Liver (tissue), 9 donors: ENCODE measurements around the gene EXOC4. TPM values are rescaled to one million over a fixed set of nuclear protein-coding genes. Genes with fewer than 3 reads are reported as not detected.

Experiments used
- DNase-seq: peaks from one replicate; pipeline ENCODE4 v3.0.0-alpha.2; 2017; ENCODE audit warnings: low spot score
- H3K27ac ChIP-seq, 2 donors: one replicate each; pipeline ENCODE4 v1.7.0; 2013; ENCODE audit warnings: inconsistent platforms in 2 of 2, low read length in 2 of 2, control low read depth in 1 of 2, low read depth in 1 of 2, mild to moderate bottlenecking in 1 of 2
- H3K27me3 ChIP-seq, 4 donors: one replicate each; pipeline versions ENCODE4 v1.6.1 to v1.7.0; 2013; ENCODE audit warnings: low read length in 3 of 4, inconsistent platforms in 1 of 4, mild to moderate bottlenecking in 1 of 4, moderate library complexity in 1 of 4; ENCODE audit not compliant: control insufficient read depth in 4 of 4, insufficient read depth in 4 of 4
- H3K36me3 ChIP-seq, 4 donors: one replicate each; pipeline versions ENCODE4 v1.6.1 to v1.7.0; 2013; ENCODE audit warnings: low read length in 3 of 4, mild to moderate bottlenecking in 3 of 4, low read depth in 1 of 4, moderate library complexity in 1 of 4; ENCODE audit not compliant: control insufficient read depth in 4 of 4, insufficient read depth in 3 of 4
- H3K4me1 ChIP-seq, 4 donors: one replicate each; pipeline versions ENCODE4 v1.6.1 to v1.7.0; 2013; ENCODE audit warnings: low read length in 3 of 4, mild to moderate bottlenecking in 3 of 4, moderate library complexity in 1 of 4; ENCODE audit not compliant: control insufficient read depth in 4 of 4, insufficient read depth in 4 of 4
- H3K4me3 ChIP-seq, 3 donors: one replicate each; pipeline versions ENCODE4 v1.6.1 to v1.7.0; 2013; ENCODE audit warnings: low read length in 3 of 3, control low read depth in 1 of 3, low read depth in 1 of 3, mild to moderate bottlenecking in 1 of 3
- H3K9ac ChIP-seq, 2 donors: one replicate each; pipeline ENCODE4 v1.7.0; 2013; ENCODE audit warnings: low read length in 2 of 2, mild to moderate bottlenecking in 2 of 2, moderate library complexity in 2 of 2, control low read depth in 1 of 2, low read depth in 1 of 2
- H3K9me3 ChIP-seq, 4 donors: one replicate each; pipeline versions ENCODE4 v1.6.1 to v1.7.0; 2013; ENCODE audit warnings: low read length in 3 of 4; ENCODE audit not compliant: control insufficient read depth in 4 of 4
- EGR1 ChIP-seq, 2 donors: IDR thresholded peaks; 2 replicates each; pipeline ENCODE4 v1.6.1; 2016 to 2018; ENCODE audit warnings: antibody characterized with exemption in 2 of 2, low read depth in 2 of 2
- FOXA2 ChIP-seq: IDR thresholded peaks from 2 replicates; pipeline ENCODE4 v1.6.1; 2016; ENCODE audit warnings: antibody characterized with exemption
- GABPA ChIP-seq, 2 donors: IDR thresholded peaks in 1 of 2; conservative IDR thresholded peaks in 1 of 2; 2 replicates each; pipeline ENCODE4 v1.6.1; 2016; ENCODE audit warnings: antibody characterized with exemption in 2 of 2, mild to moderate bottlenecking in 1 of 2, moderate library complexity in 1 of 2
- HNF4A ChIP-seq, 2 donors: conservative IDR thresholded peaks; 2 replicates each; pipeline ENCODE4 v1.6.1; 2016; ENCODE audit warnings: antibody characterized with exemption in 2 of 2, mild to moderate bottlenecking in 2 of 2
- NR2F2 ChIP-seq: IDR thresholded peaks from 2 replicates; pipeline ENCODE4 v1.6.1; 2016; ENCODE audit warnings: antibody characterized with exemption
- RAD21 ChIP-seq, 2 donors: IDR thresholded peaks; 2 replicates each; pipeline ENCODE4 v1.6.1; 2016; ENCODE audit warnings: antibody characterized with exemption in 2 of 2, mild to moderate bottlenecking in 2 of 2
- REST ChIP-seq: IDR thresholded peaks from 2 replicates; pipeline ENCODE4 v1.6.1; 2016; ENCODE audit warnings: antibody characterized with exemption, mild to moderate bottlenecking
- RXRA ChIP-seq, 2 donors: IDR thresholded peaks; 2 replicates each; pipeline ENCODE4 v1.6.1; 2017 to 2018; ENCODE audit warnings: antibody characterized with exemption in 2 of 2, mild to moderate bottlenecking in 1 of 2
- SP1 ChIP-seq: IDR thresholded peaks from 2 replicates; pipeline ENCODE4 v1.6.1; 2018; ENCODE audit warnings: antibody characterized with exemption, mild to moderate bottlenecking
- TAF1 ChIP-seq: conservative IDR thresholded peaks from 2 replicates; pipeline ENCODE4 v1.6.1; 2016; ENCODE audit warnings: antibody characterized with exemption, mild to moderate bottlenecking
- WGBS: extraction: QIAGEN DNeasy Blood & Tissue Kit; methylation state at CpG from one replicate; pipeline ENCODE4 v1.1.7; 2013; 5-methylcytosine and 5-hydroxymethylcytosine counted together
- polyA plus RNA-seq, 2 donors: library from polyadenylated mRNA; stranded (reverse) in 1 of 2; unstranded in 1 of 2; fragments of 200-250 nt in 1 of 2; fragments of >200 nt in 1 of 2; fragmentation: Nextera tagmentation in 1 of 2; extraction: Ambion mirVana in 1 of 2; gene quantifications; one replicate each; pipeline versions ENCODE4 v1.2.1 to v1.2.3, GENCODE V29; 2013 to 2015
- total RNA-seq, 2 donors: library from RNA; depleted of rRNA; stranded (reverse); fragments of >200 nt; gene quantifications; one replicate each; pipeline ENCODE4 v1.2.3, GENCODE V29; 2014
- TF ChIP-seq, protein P1 (sequence below): IDR thresholded peaks from 2 replicates; pipeline ENCODE4 v1.6.1; 2016; ENCODE audit warnings: antibody characterized with exemption
- donor health status: healthy.
- donor health status: healthy.
- donor health status: healthy.
- donor health status: healthy.
- donor health status: healthy.

Gene EXOC4
- total and polyA plus RNA-seq, 4 donors: 9.5 to 55.9 (median 23.6) TPM

GRCh38 chr7:133940368-133940767 lies 687.5 kb downstream of the EXOC4 start:
- no peak for DNase-seq
- peaks cover 0 to 8% (median 7%) of the 10 kb centered on the region in 4 donors for H3K36me3 ChIP-seq
- no peak overlapping the region for H3K9ac ChIP-seq
- no peak overlapping the region for H3K27ac ChIP-seq
- no peak overlapping the region for H3K4me3 ChIP-seq
- TF ChIP-seq NR2F2 (no peak), TAF1 (no peak), FOXA2 (no peak), REST (no peak), GABPA (IDR thresholded peaks at IDR 0.05 in 1 of 2, conservative IDR thresholded peaks at IDR 0.05 in 1 of 2) (no peak), HNF4A (conservative IDR thresholded peaks at IDR 0.05) (no peak)
- H3K27me3 ChIP-seq: no peaks in the 10 kb centered on the region
- 96% methylated on average over 1 of the region's 1 CpG for WGBS
- no peaks in the 10 kb centered on the region for H3K9me3 ChIP-seq
- no peaks in the 10 kb centered on the region for H3K4me1 ChIP-seq

- H3K4me1 ChIP-seq: no peaks in the 10 kb centered on the region
- peaks cover 0 to 8% (median 7%) of the 10 kb centered on the region in 4 donors for H3K36me3 ChIP-seq
- H3K4me3 ChIP-seq: no peak overlapping the region
- TF ChIP-seq RAD21 (IDR thresholded peaks at IDR 0.05) (no peak), TAF1 (no peak), SP1 (no peak), RXRA (IDR thresholded peaks at IDR 0.05) (no peak), GABPA (IDR thresholded peaks at IDR 0.05 in 1 of 2, conservative IDR thresholded peaks at IDR 0.05 in 1 of 2) (no peak)
- H3K9ac ChIP-seq: no peak overlapping the region
- no peaks in the 10 kb centered on the region for H3K9me3 ChIP-seq
- WGBS: 92% methylated on average over 2 of the region's 2 CpGs
- no peak for DNase-seq
- no peaks in the 10 kb centered on the region for H3K27me3 ChIP-seq
- no peak overlapping the region for H3K27ac ChIP-seq
These were observed 688.6 kb downstream of the EXOC4 start for GRCh38 chr7:133941496-133941895.

GRCh38 chr7:133945497-133945896 lies 692.6 kb downstream of the EXOC4 start:
- WGBS: 76% methylated on average over 5 of the region's 5 CpGs
- peaks cover 0 to 4% (median 0%) of the 10 kb centered on the region in 4 donors for H3K36me3 ChIP-seq
- DNase-seq: no peak
- no peaks in the 10 kb centered on the region for H3K27me3 ChIP-seq
- no peak overlapping the region for H3K4me3 ChIP-seq
- no peak overlapping the region for H3K9ac ChIP-seq
- H3K9me3 ChIP-seq: no peaks in the 10 kb centered on the region
- TF ChIP-seq EGR1 (IDR thresholded peaks at IDR 0.05; ENCODE audit: low read depth in 2 of 2) (no peak), FOXA2 (no peak), REST (no peak)
- TF ChIP-seq, protein P1, sequence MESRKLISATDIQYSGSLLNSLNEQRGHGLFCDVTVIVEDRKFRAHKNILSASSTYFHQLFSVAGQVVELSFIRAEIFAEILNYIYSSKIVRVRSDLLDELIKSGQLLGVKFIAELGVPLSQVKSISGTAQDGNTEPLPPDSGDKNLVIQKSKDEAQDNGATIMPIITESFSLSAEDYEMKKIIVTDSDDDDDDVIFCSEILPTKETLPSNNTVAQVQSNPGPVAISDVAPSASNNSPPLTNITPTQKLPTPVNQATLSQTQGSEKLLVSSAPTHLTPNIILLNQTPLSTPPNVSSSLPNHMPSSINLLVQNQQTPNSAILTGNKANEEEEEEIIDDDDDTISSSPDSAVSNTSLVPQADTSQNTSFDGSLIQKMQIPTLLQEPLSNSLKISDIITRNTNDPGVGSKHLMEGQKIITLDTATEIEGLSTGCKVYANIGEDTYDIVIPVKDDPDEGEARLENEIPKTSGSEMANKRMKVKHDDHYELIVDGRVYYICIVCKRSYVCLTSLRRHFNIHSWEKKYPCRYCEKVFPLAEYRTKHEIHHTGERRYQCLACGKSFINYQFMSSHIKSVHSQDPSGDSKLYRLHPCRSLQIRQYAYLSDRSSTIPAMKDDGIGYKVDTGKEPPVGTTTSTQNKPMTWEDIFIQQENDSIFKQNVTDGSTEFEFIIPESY: no peak
- no peak overlapping the region for H3K27ac ChIP-seq
- no peaks in the 10 kb centered on the region for H3K4me1 ChIP-seq
